ENCODE results near the gene TSHZ2.

DNA sequence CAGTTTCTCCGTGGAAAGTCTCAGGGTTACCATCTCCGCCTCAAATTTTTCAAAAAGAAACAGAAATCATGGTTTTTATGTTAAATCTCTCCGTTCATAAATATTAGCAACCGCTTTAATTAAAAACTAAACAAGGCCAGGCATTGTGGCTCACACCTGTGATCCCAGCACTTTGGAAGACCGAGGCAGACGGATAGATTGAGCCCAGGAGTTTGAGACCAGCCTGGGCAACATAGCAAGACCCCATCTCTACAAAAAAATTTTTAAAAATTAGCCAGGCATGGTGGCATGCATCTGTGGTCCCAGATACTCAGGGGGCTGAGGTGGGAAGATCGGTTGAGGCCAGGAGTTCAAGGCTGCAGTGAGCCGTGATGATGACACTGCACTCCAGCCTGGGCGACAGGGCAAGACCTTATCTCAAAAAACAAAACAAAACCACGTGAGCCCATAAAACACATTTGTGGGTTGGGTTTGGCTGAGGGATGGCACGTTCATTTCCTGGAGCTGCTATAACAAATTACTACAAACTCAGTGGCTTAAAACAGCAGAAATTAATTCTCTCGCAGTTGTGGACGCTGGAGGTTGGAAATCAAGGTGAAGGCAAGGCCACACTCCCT is 398.3 kb downstream of the TSHZ2 start:
- TF ChIP-seq POLR2A (IDR thresholded peaks at IDR 0.05): no peak
- TF ChIP-seq, protein P1, sequence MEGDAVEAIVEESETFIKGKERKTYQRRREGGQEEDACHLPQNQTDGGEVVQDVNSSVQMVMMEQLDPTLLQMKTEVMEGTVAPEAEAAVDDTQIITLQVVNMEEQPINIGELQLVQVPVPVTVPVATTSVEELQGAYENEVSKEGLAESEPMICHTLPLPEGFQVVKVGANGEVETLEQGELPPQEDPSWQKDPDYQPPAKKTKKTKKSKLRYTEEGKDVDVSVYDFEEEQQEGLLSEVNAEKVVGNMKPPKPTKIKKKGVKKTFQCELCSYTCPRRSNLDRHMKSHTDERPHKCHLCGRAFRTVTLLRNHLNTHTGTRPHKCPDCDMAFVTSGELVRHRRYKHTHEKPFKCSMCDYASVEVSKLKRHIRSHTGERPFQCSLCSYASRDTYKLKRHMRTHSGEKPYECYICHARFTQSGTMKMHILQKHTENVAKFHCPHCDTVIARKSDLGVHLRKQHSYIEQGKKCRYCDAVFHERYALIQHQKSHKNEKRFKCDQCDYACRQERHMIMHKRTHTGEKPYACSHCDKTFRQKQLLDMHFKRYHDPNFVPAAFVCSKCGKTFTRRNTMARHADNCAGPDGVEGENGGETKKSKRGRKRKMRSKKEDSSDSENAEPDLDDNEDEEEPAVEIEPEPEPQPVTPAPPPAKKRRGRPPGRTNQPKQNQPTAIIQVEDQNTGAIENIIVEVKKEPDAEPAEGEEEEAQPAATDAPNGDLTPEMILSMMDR (IDR thresholded peaks at IDR 0.05 in 4 of 5, conservative IDR thresholded peaks at IDR 0.05 in 1 of 5): no peak
